Activated naive CD4-positive, alpha-beta T cell treated with anti-CD3 and anti-CD28 coated beads, Interleukin-2, amount 50 U/mL, for 16 hours (primary cell): ENCODE data around the gene OR52W1.

ENCODE experiments used
- DNase-seq: peaks from one replicate; pipeline ENCODE4 v3.0.0-alpha.2; 2020

Gene OR52W1, protein sequence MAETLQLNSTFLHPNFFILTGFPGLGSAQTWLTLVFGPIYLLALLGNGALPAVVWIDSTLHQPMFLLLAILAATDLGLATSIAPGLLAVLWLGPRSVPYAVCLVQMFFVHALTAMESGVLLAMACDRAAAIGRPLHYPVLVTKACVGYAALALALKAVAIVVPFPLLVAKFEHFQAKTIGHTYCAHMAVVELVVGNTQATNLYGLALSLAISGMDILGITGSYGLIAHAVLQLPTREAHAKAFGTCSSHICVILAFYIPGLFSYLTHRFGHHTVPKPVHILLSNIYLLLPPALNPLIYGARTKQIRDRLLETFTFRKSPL

GRCh38 chr11:6199174-6199810 lies at the start of gene OR52W1:
OR52W1 (plus strand) TSS chr11:6199224; CDS start chr11:6199224, 0 bp downstream.
- no peak for DNase-seq

DNA sequence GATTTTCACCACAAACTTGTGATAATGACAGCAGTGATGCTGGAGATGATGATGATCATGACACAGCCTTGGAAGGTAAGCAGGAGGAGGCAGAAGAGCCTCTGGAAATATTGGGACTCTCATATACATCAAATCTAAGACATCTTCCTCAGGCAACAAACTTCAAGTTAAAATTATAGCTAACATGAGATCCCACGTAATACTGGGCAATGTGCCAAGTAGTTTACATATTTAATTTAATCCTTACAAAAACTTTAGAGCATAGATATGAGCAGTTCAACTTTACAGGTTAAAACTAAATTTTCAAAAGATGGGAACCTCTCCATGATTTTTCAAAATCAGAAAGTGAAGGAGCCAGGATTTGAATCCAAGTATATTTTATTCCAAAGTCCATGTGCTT lies 47.9 kb upstream of the OR52W1 start:
- DNase-seq = no peak

DNA sequence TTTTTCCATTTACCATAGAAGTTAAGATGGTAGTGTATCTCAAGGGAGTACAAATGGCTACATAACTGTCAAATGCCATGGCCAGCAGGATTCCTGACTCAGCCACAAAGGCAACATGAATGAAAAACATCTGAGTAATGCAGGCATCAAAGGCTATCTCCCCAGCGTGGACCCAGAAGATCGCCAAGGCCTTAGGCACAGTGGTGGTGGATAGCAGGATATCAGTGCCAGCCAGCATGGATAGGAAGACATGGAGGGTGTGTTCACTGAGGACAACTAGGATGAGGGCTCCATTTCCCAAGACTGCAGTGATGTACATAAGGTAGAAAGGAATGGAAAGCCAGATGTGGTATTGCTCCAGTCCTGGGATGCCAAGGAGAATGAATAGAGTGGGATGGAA lies 46.9 kb upstream of the OR52W1 start:
- no peak for DNase-seq

DNA sequence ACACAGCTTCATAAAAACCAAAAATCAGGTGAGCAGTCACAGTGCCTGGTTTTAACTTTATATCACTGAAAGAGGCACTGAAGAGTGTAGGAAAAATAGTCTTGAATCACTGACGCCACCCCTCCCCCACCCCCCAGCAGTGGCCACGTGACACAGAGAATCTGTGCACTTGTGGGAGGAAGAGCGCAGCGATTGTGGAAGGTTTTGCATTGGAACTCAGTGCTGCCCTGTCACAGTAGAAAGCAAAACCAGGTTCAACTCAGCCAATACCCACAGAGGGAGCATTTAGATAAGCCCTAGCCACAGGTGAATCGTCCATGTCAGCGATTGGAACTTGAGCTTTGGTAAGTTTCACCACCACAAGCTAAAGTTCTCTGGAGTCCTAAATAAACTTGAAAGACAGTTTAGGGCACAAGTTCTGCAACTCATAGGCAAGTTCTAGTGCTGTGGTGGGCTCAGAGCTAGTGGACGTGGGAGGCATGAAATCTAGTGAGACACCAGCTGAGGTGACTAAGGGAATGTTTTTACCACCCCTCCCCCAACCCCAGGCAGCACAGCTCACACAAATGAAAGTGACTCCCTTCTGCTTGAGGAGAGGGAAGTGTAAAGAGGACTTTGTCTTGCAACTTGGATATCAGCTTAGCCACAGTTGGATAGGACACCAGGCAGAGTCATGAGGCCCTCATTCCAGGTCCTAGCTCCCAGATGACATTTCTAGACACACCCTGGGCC lies 42.2 kb upstream of the OR52W1 start:
- DNase-seq = no peak

- DNase-seq = no peak
These were observed 28.8 kb upstream of the OR52W1 start, which contains the start of gene OR52B2 for GRCh38 chr11:6170226-6170625. OR52B2 (minus strand) TSS chr11:6170326; CDS start chr11:6170326, 0 bp downstream.

DNA sequence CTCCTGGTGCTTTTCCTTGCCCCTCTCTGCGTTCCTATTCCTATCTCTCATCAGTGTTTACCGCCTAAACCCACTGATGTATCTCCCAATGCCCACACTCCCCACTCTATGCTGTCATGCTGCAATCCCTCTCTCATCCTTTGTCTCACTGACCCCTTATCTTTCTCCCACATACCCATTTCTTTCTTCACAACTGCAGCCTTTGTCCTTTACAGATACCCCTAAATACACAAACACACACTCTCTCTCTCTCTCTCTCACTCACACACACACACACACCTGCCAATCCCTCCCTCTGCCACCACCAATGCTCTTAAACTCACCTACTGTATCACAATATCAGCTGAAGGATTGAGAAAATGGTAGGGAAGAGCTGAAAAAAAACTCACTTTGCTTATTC lies 23.6 kb upstream of the OR52W1 start:
- DNase-seq = no peak

DNA sequence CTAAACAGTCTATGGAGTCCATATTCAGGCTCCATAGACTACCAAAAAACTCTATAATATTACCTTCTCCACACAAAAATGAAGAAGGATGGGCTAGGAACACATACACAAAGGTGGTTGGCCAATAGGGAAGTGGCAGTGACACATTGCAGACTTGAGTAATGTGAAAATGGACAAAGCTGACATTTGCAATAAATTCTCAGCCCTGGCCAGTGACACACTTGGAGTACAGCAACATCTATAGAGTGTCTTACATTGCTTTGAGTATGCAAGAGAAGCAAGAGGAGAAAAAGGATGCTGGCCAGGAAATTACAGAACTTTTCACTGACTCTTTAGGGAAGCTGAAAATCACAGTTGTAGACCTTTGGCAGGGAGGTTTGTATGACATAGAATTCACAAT lies 7.3 kb upstream of the OR52W1 start:
- no peak for DNase-seq

DNA sequence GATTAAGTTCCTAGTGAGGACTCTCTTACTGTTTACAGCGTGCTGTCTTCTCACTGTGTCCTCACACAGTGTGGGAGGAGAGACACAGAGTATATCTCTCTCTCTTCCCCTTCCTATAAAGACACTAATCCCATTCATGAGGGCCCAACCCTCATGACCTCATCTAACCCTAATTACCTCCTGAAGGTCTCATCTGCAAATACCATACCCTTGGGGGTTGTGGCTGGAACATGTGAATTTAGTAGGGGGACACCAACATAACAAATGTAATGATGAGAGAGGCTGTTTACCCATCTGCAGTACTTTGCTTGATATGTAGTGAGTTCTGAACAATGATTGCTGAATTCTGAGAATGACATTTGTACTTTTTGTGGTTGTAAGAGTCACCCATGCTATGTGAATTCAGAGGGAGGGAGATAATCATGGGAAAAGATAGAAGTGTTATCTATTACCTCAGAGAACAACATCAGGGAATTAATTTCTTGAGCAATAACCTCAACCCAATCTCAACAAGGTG lies 4.9 kb upstream of the OR52W1 start:
- no peak for DNase-seq

DNA sequence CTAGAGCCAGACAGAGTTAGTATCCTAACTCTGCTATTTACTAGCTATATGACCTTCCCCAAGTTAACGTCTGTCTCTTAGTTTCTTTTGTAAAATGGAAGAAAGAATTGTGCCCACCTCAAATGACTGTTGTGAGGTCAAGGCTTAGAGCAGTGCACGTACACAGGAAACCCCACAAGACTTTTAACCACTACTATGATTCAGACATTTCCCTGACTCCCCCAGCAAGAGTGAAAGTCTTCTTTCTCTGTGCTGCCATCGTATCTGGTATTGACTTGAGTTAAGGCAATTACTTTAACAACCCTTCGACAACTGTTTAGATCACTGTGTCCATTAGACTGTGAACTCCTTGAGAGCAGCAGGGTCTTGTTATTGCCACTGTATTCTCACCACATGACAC lies 2.6 kb upstream of the OR52W1 start:
- DNase-seq = no peak

GRCh38 chr11:6197466-6198200 lies 1.4 kb upstream of the OR52W1 start:
- no peak for DNase-seq

DNA sequence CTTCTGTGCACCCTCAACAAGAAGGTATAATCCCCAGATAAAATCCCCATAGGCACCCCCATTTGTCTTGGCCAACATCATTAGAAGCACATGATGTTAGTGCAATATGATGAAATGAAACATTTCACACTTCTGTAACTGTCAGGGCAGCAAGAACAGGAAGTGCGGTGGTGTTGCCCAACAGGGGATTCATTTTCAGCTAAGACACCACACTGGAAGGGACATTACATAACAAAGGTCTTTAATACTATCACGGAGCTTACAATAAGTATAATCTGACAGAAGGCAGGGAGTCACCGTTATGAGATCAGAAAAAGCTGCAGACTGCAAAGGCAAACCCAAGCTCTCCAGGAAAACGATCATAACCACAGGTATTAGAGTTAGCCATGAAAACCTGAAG lies 2.0 kb downstream of the OR52W1 start:
- DNase-seq = no peak

- no peak for DNase-seq
These were observed 2.5 kb downstream of the OR52W1 start for GRCh38 chr11:6201481-6201880.

DNA sequence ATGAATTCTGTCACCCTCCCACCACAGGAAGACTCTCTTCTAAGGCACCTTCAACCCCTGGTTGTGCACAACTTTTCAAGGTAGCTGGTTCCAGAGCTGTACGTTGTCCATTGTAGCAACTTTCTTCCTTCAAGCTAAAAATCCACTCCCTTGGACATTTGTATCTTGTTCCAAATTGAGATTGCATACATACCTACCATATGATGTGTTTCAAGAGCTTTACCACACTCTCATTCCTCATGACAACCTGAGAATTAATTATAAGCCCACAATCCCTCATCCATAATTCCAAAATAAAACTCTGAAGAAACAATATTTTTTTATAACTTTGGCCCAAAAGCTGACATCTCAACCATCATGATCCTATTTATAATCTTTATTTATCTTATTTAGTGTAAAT lies 3.0 kb downstream of the OR52W1 start:
- no peak for DNase-seq

- no peak for DNase-seq
These were observed 4.3 kb downstream of the OR52W1 start for GRCh38 chr11:6203327-6203726.

DNA sequence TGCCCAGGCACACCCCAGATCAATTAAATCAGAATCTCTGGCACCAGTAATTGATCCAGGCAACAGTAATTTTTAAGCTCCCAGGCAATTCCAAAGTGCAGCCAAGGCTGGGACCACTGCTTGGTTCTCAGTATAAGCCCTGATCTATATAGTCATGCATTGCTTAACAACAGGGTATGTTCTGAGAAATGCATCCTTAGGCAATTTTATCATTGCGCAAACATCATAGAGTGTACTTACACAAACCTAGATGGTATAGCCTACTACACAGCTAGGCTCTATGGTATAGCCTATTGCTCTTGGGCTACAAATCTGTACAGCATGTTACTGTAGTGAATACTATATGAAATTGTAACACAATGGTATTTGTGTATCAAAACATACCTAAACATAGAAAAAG lies 5.7 kb downstream of the OR52W1 start:
- DNase-seq = no peak

GRCh38 chr11:6205366-6205765 lies 6.3 kb downstream of the OR52W1 start, which contains the start of gene C11orf42:
C11orf42 (plus strand) TSS chr11:6205557; CDS start chr11:6205616, 59 bp downstream.
- no peak for DNase-seq

DNA sequence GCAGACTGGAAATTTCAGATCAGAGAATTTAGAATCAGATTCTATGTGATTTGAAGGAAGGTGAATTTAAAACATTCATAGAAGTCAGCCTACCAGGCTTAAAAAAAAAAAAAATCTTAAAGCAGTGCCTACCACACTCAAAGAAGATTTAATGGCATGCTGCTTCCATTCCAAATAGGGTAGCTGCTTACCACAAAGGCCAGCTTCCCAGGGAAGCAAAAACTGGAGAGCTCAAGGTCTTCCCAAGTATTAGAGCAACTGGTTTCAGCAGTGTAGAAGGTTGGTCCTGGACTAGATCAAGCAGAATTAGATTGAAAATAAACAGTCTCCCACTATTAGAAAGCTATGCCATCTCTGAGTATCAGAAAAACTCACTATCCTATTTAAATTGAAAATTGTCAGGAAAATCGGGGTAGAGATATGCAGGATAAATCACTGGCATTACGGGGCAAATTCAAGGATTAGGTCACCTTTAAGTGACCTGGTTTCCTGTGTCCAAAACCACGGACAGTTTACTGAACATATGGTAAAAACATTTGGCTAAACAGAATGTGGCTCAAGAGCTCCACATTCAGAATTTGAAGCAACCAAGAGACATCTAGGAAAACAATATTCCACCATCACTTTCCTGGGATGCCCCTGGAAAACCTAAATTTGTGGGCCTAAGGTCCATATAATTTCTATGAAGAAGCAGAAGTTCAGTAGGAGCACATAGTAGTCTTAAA lies 7.6 kb downstream of the OR52W1 start:
- no peak for DNase-seq

- no peak for DNase-seq
These were observed 10.8 kb downstream of the OR52W1 start for GRCh38 chr11:6209801-6210200.

DNA sequence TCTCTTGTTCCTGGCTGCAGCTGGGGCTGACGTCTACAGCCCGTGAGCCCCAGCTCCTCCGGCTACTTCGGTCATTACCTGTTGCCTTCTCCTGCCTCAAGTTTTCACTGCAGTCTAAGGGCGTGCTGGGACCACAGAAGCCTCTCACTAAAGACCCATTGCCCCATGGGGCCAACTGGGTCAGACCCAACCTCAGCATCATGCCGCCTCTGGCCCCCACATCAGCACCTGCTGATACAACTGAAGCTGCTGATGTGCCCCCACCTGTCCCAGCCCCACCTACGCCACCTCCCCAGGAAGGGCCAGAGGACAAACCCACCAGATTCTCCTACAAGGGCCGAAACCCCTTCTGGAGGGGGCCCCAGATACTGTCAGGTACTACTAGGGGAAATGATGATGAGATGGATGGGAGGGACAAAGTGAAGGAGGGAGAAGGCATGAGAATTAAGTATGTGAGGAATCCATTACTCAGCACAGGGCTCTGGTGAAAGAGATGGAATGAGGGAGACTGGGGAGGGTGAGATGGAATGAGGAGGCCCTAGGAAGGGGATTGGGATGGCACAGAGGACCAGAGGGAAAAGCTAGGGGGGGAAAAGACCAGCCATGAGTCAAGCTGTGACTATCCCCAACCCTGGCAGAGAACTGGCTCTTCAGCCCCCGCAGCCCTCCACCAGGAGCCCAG lies 11.4 kb downstream of the OR52W1 start:
- DNase-seq = no peak

DNA sequence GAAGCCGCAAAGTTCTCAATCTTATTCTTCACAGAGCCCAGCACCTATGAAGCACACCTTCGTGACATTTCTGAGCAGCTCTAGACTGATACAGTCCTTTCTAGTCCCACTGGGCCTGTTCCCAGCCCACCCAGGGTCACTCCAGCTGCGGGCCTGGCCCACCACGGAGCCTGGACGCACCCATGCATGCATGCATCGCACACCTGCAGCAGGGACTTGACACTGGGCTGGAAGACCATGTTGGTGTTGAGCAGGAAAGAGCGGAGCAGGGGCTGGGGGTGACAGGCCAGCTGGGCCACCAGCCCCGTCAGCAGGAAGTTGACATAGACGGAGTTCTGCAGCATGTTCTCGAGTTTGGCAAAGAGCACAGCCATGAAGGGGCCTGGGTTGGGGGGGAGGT lies 15.5 kb downstream of the OR52W1 start:
- no peak for DNase-seq

DNA sequence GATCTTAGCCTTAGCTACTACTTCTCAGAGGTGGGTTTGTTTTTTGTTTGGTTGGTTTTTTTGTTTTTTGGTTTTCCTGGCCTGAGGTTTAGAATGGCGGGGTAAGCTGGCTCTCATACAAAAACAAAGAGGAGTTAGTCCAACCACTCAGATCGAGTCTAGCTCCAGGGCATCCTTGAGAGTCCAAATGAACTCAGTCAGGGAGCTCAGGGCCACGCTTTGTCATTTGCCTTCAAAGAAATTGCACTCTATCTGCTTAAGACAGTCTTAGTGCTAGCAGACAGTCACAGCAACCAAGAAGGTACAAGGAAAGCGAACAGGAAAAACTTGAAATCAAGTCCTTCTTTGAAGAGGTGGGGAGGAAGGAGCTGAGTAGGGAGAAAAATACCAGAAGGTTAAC lies 17.5 kb downstream of the OR52W1 start:
- DNase-seq = no peak

GRCh38 chr11:6217722-6218121 lies 18.7 kb downstream of the OR52W1 start:
- DNase-seq = no peak
